ENCODE data around the gene CHRM5. TPM values are rescaled to one million over a fixed set of nuclear protein-coding genes. Genes with fewer than 3 reads are reported as not detected.
"Not testable (repeated sequence)": the region's sequence is repeated elsewhere in the genome, so short reads cannot be mapped to it uniquely, and the experiment has no call there.

Gene CHRM5
- total RNA-seq, 1 experiment from 2014 or later = not detected

GRCh38 chr15:34018021-34018645, 49.8 kb downstream of the CHRM5 start:
- CTCF ChIA-PET = no interaction called here
- POLR2A ChIA-PET = no interaction called here
- BruUV-seq (replicated peaks) = no TSS peak
- Histone ChIP-seq H3K9me3 (ENCODE audit: control insufficient read depth, insufficient read depth, low read depth, low read length) (no peaks in the 10 kb centered on the region), H3K4me1 (ENCODE audit: control insufficient read depth, insufficient read depth, low read length) (no peaks in the 10 kb centered on the region), H3K36me3 (ENCODE audit: control insufficient read depth, insufficient read depth, low read length) (no peaks in the 10 kb centered on the region), H3K27me3 (ENCODE audit: control insufficient read depth, insufficient read depth, low read length) (no peaks in the 10 kb centered on the region), H3K4me3 (ENCODE audit: low read depth in 2 of 2, low read length in 2 of 2) (no peak overlapping the region), H3K27ac (ENCODE audit: low read length) (no peak overlapping the region)
- DNase-seq (ENCODE audit: low read depth, low spot score) = no peak
- in situ Hi-C loops (cut with HindIII; ENCODE audit: low pct_unique_long_range_greater_than_20kb, low sequenced_read_pairs) (no loop called here), intact Hi-C loops (cut with micrococcal nuclease; ENCODE audit: unreplicated experiment) (no loop called here)
- TF ChIP-seq SIN3A (IDR thresholded peaks at IDR 0.05; ENCODE audit: borderline replicate concordance, insufficient read depth, low read depth, low read length) (no peak), POLR2AphosphoS5 (IDR thresholded peaks at IDR 0.05; ENCODE audit: low read depth, low read length) (no peak), CTCF (IDR thresholded peaks at IDR 0.05) (no peak), REST (IDR thresholded peaks at IDR 0.05; ENCODE audit: insufficient read depth in 1 of 2, low read depth in 2 of 2, low read length in 1 of 2) (no peak), TCF7L2 (IDR thresholded peaks at IDR 0.05; ENCODE audit: low read depth, low read length) (no peak)
- ATAC-seq = no peak

DNA sequence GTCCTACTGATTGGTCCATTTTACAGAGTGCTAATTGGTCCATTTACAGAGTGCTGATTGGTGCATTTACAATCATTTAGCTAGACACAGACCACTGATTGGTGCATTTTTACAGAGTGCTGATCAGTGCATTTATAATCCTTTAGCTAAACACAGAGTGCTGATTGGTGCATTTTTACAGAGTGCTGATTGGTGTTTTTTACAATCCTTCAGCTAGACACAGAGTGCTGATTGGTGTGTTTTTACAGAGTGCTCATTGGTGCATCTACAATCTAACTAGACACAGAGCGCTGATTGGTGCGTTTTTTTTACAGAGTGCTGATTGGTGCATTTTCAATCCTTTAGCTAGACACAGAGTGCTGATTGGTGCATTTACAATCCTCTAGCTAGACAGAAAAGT, 50.4 kb downstream of the CHRM5 start:
- DNase-seq (ENCODE audit: low read depth, low spot score); CTCF ChIA-PET; in situ Hi-C loops (cut with HindIII; ENCODE audit: low pct_unique_long_range_greater_than_20kb, low sequenced_read_pairs); ATAC-seq; intact Hi-C loops (cut with micrococcal nuclease; ENCODE audit: unreplicated experiment); H3K4me1 ChIP-seq (ENCODE audit: control insufficient read depth, insufficient read depth, low read length); H3K4me3 ChIP-seq (ENCODE audit: low read depth in 2 of 2, low read length in 2 of 2); BruUV-seq (replicated peaks); H3K27ac ChIP-seq (ENCODE audit: low read length); H3K36me3 ChIP-seq (ENCODE audit: control insufficient read depth, insufficient read depth, low read length); H3K27me3 ChIP-seq (ENCODE audit: control insufficient read depth, insufficient read depth, low read length); H3K9me3 ChIP-seq (ENCODE audit: control insufficient read depth, insufficient read depth, low read depth, low read length): not testable (repeated sequence)
- POLR2A ChIA-PET = interaction anchor here (0.6 kb wide), 1 partner anchor 184 kb away, joined by 4 read pairs; no protein-coding TSS in a partner anchor

DNA sequence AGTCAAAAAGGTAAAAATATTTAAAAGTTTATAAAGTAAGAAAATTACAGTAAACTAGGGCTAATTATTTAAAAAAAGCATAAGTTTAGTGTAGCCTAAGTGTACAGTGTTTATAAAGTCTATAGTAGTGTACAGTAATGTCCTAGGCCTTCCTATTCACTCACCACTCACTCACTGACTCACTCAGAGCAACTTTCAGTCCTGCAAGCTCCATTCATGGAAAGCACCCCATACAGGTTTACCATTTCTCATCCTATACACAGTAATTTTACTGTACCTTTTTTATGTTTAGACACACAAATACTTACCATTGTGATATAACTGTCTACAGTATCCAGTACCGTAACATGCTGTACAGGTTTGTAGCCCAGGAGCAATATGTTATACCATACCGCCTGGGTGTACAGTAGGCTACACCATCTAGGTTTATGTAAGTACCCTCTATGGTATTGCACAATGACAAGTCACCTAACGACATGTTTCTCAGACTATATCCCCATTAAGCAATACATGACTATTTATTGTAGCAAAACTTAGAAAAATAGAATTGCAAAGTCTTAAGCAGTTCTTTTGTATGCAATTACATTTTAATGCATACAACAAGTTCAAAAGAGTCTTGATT, 51.2 kb downstream of the CHRM5 start:
- Histone ChIP-seq H3K27ac (ENCODE audit: low read length) (no peak overlapping the region), H3K27me3 (ENCODE audit: control insufficient read depth, insufficient read depth, low read length) (no peaks in the 10 kb centered on the region), H3K36me3 (ENCODE audit: control insufficient read depth, insufficient read depth, low read length) (no peaks in the 10 kb centered on the region), H3K4me3 (ENCODE audit: low read depth in 2 of 2, low read length in 2 of 2) (no peak overlapping the region), H3K4me1 (ENCODE audit: control insufficient read depth, insufficient read depth, low read length) (no peaks in the 10 kb centered on the region), H3K9me3 (ENCODE audit: control insufficient read depth, insufficient read depth, low read depth, low read length) (no peaks in the 10 kb centered on the region)
- TF ChIP-seq CTCF (IDR thresholded peaks at IDR 0.05) (no peak), TCF7L2 (IDR thresholded peaks at IDR 0.05; ENCODE audit: low read depth, low read length) (no peak), POLR2AphosphoS5 (IDR thresholded peaks at IDR 0.05; ENCODE audit: low read depth, low read length) (no peak), REST (IDR thresholded peaks at IDR 0.05; ENCODE audit: insufficient read depth in 1 of 2, low read depth in 2 of 2, low read length in 1 of 2) (no peak), SIN3A (IDR thresholded peaks at IDR 0.05; ENCODE audit: borderline replicate concordance, insufficient read depth, low read depth, low read length) (no peak)
- DNase-seq (ENCODE audit: low read depth, low spot score) = no peak
- no TSS peak for BruUV-seq (replicated peaks)
- in situ Hi-C loops (cut with HindIII; ENCODE audit: low pct_unique_long_range_greater_than_20kb, low sequenced_read_pairs) = no loop called here
- POLR2A ChIA-PET = interaction anchor here (0.6 kb wide), 1 partner anchor 185 kb away, joined by 4 read pairs; no protein-coding TSS in a partner anchor
- intact Hi-C loops (cut with micrococcal nuclease; ENCODE audit: unreplicated experiment) = no loop called here
- ATAC-seq = no peak
- CTCF ChIA-PET = no interaction called here
